Esophagus squamous epithelium (tissue), 4 donors: Measurements from ENCODE around the gene SNAP25.

ENCODE experiments used
- POLR2A ChIP-seq, 4 donors: fragments of 450-650 bp; IDR thresholded peaks; one replicate each; pipeline ENCODE4 v1.6.1; 2017; ENCODE audit warnings: antibody characterized with exemption in 4 of 4, mild to moderate bottlenecking in 4 of 4, moderate library complexity in 3 of 4
- TF ChIP-seq, protein P1 (sequence below), 6 experiments: fragments of 450-650 bp in 4 of 6; fragments of 200-600 bp in 2 of 6; sonication (generic) in 2 of 6; IDR thresholded peaks; one replicate each; pipeline ENCODE4 v1.5.1; 2016 to 2019; ENCODE audit warnings: antibody characterized with exemption in 6 of 6, mild to moderate bottlenecking in 4 of 6, moderate library complexity in 4 of 6

- TF ChIP-seq, protein P1, sequence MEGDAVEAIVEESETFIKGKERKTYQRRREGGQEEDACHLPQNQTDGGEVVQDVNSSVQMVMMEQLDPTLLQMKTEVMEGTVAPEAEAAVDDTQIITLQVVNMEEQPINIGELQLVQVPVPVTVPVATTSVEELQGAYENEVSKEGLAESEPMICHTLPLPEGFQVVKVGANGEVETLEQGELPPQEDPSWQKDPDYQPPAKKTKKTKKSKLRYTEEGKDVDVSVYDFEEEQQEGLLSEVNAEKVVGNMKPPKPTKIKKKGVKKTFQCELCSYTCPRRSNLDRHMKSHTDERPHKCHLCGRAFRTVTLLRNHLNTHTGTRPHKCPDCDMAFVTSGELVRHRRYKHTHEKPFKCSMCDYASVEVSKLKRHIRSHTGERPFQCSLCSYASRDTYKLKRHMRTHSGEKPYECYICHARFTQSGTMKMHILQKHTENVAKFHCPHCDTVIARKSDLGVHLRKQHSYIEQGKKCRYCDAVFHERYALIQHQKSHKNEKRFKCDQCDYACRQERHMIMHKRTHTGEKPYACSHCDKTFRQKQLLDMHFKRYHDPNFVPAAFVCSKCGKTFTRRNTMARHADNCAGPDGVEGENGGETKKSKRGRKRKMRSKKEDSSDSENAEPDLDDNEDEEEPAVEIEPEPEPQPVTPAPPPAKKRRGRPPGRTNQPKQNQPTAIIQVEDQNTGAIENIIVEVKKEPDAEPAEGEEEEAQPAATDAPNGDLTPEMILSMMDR (IDR thresholded peaks at IDR 0.05), result no peak
- no peak for TF ChIP-seq POLR2A (IDR thresholded peaks at IDR 0.05)
Observed at GRCh38 chr20:10218536-10219451, at the start of gene SNAP25.
